ENCODE measurements around the gene EPHA4.

EPHA4 gene

DNA sequence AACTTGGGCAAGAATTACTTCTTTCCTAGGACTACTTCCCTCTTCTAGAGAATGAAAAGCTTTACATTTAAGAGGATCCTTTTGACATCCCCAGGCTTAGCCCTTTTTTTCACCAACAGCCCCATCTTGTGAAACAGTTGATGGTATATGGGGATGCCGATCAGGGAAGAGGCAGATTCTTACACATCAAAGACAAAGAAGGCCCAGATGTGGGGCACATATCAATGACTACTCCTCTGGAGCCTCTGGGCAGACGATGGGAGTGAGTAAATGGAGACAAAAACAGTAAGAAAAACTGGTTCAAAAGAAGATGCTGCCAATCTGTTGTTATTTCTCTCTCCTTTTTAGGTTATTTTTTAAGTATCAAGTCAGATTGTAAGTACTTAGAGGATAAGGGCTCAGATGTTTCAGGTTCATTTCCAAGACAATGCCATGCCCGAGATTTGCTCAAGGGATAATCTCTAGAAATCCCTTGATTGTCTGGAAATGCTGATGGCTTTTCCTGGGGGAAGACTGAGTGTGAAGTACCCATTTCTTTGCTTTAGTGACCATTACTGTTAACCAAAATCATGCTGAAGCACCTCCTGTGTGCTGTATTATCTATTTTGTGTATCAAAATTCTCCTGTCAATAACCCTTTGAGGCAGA lies 117.5 kb downstream of the EPHA4 start:
- TF ChIP-seq, protein P1, sequence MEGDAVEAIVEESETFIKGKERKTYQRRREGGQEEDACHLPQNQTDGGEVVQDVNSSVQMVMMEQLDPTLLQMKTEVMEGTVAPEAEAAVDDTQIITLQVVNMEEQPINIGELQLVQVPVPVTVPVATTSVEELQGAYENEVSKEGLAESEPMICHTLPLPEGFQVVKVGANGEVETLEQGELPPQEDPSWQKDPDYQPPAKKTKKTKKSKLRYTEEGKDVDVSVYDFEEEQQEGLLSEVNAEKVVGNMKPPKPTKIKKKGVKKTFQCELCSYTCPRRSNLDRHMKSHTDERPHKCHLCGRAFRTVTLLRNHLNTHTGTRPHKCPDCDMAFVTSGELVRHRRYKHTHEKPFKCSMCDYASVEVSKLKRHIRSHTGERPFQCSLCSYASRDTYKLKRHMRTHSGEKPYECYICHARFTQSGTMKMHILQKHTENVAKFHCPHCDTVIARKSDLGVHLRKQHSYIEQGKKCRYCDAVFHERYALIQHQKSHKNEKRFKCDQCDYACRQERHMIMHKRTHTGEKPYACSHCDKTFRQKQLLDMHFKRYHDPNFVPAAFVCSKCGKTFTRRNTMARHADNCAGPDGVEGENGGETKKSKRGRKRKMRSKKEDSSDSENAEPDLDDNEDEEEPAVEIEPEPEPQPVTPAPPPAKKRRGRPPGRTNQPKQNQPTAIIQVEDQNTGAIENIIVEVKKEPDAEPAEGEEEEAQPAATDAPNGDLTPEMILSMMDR (conservative IDR thresholded peaks at IDR 0.05; ENCODE audit: low read length) = no peak
- TF ChIP-seq EZH2phosphoT487 (IDR thresholded peaks at IDR 0.05; ENCODE audit: borderline replicate concordance) = no peak
- H3K4me3 ChIP-seq (ENCODE audit: low read length, poor library complexity, severe bottlenecking) = no peak overlapping the region
- H3F3A ChIP-seq (ENCODE audit: low read depth) = no peaks in the 10 kb centered on the region

DNA sequence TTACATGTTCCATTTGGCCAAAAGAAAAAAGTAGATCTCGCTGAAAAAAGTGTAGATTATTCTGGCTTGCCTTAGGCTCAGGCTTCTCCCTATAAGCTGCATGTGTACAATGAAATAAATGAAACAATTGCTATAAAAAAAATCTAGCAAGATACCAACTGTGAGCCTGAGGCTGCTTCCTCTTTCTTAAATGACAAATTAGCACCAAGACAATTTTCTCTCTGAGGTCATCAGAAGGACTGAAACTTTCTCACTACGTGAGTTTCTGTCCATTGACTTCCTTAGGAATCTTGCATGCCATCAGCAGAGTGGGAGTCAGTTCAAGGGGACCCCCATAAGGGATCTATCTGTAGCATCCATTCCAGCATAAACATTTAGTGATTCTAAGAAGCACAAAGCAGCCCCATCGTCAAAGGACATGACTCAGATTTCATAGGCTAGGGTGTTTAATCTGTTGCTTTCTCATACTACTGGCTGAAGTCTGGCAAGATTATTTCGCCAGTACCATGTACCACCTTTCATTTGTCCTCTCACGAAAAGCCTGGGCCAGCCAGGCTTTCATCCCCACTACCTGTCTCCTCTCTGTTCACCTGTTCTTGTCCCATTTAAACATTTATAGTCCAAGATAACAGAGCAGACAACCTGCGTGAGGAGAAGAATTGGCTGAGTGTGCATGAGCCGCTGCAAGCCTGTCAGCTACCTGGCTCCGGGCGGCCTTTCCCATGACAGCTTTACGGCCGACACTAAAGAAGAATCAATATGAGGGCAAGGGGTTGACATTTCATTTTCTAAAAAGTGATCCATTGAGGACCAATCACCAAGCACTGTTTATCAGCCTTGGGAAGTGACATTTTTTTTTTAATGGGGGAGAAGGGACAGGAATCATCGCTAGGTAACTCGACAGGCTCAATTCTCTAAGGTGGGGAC lies 120.0 kb downstream of the EPHA4 start:
- H3K9ac ChIP-seq (ENCODE audit: low read depth, low read length, poor library complexity, severe bottlenecking) = no peak overlapping the region
- H3K9me3 ChIP-seq (ENCODE audit: insufficient read depth, low read depth, low read length) = no peaks in the 10 kb centered on the region
- H3K27me3 ChIP-seq (ENCODE audit: insufficient read depth, low read length, poor library complexity, severe bottlenecking) = no peaks in the 10 kb centered on the region
- H4K20me1 ChIP-seq (ENCODE audit: insufficient read depth, low read length, poor library complexity, severe bottlenecking) = no peaks in the 10 kb centered on the region
- H3K4me1 ChIP-seq (ENCODE audit: insufficient read depth, low read length, poor library complexity, severe bottlenecking) = peaks cover 38% of the 10 kb centered on the region
- no peak overlapping the region for H3K4me3 ChIP-seq (ENCODE audit: low read length, poor library complexity, severe bottlenecking)
- no peaks in the 10 kb centered on the region for H3F3A ChIP-seq (ENCODE audit: low read depth)
- H3K79me2 ChIP-seq (ENCODE audit: insufficient read depth, low read length) = no peaks in the 10 kb centered on the region
- no peak overlapping the region for H2AFZ ChIP-seq (ENCODE audit: low read length)
- H3K4me2 ChIP-seq (ENCODE audit: low read depth, low read length, poor library complexity, severe bottlenecking) = no peak overlapping the region
- no peaks in the 10 kb centered on the region for H3K36me3 ChIP-seq (ENCODE audit: insufficient read depth, low read length)
- TF ChIP-seq, protein P1 (conservative IDR thresholded peaks at IDR 0.05; ENCODE audit: low read length) = no peak
- no peak for TF ChIP-seq EZH2phosphoT487 (IDR thresholded peaks at IDR 0.05; ENCODE audit: borderline replicate concordance)
- H3K9me2 ChIP-seq (replicated peaks; ENCODE audit: low read depth, low read length) = no peaks in the 10 kb centered on the region

More for the DNA sequence above, 117.5 kb downstream of the EPHA4 start:
- Histone ChIP-seq H3K27me3 (ENCODE audit: insufficient read depth, low read length, poor library complexity, severe bottlenecking) (no peaks in the 10 kb centered on the region), H3K79me2 (ENCODE audit: insufficient read depth, low read length) (no peaks in the 10 kb centered on the region), H2AFZ (ENCODE audit: low read length) (no peak overlapping the region), H3K4me1 (ENCODE audit: insufficient read depth, low read length, poor library complexity, severe bottlenecking) (peaks cover 37% of the 10 kb centered on the region), H3K9me2 (replicated peaks; ENCODE audit: low read depth, low read length) (no peaks in the 10 kb centered on the region), H3K9ac (ENCODE audit: low read depth, low read length, poor library complexity, severe bottlenecking) (no peak overlapping the region), H3K4me2 (ENCODE audit: low read depth, low read length, poor library complexity, severe bottlenecking) (no peak overlapping the region), H3K9me3 (ENCODE audit: insufficient read depth, low read depth, low read length) (no peaks in the 10 kb centered on the region), H4K20me1 (ENCODE audit: insufficient read depth, low read length, poor library complexity, severe bottlenecking) (no peaks in the 10 kb centered on the region), H3K36me3 (ENCODE audit: insufficient read depth, low read length) (no peaks in the 10 kb centered on the region)

DNA sequence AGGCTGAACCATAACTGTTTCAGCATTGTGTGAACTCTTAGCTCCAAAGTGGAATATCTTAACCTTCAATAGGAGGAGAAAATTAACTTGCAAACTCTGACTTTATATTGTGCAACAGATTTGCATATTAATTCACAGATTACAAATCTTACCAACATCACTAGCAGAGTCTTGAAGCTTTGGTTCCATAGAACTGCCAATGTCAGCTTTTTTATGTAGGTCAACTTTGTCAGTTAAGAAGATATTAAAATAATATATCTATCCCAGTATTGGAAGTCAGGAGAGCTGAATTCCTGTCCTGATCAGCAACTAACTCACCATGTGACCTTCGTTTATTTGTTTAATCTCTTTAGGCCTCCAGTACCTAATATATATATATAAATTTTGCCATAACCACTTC lies 121.8 kb downstream of the EPHA4 start:
- no peak for TF ChIP-seq EZH2phosphoT487 (IDR thresholded peaks at IDR 0.05; ENCODE audit: borderline replicate concordance)
- TF ChIP-seq, protein P1 (conservative IDR thresholded peaks at IDR 0.05; ENCODE audit: low read length) = no peak
- H2AFZ ChIP-seq (ENCODE audit: low read length) = no peak overlapping the region
- no peaks in the 10 kb centered on the region for H3K27me3 ChIP-seq (ENCODE audit: insufficient read depth, low read length, poor library complexity, severe bottlenecking)
- H3F3A ChIP-seq (ENCODE audit: low read depth) = no peaks in the 10 kb centered on the region
- H3K9ac ChIP-seq (ENCODE audit: low read depth, low read length, poor library complexity, severe bottlenecking) = no peak overlapping the region
- H3K79me2 ChIP-seq (ENCODE audit: insufficient read depth, low read length) = no peaks in the 10 kb centered on the region
- H3K9me2 ChIP-seq (replicated peaks; ENCODE audit: low read depth, low read length) = no peaks in the 10 kb centered on the region
- H3K36me3 ChIP-seq (ENCODE audit: insufficient read depth, low read length) = no peaks in the 10 kb centered on the region
- H3K9me3 ChIP-seq (ENCODE audit: insufficient read depth, low read depth, low read length) = no peaks in the 10 kb centered on the region
- H3K4me1 ChIP-seq (ENCODE audit: insufficient read depth, low read length, poor library complexity, severe bottlenecking) = peaks cover 20% of the 10 kb centered on the region
- H4K20me1 ChIP-seq (ENCODE audit: insufficient read depth, low read length, poor library complexity, severe bottlenecking) = no peaks in the 10 kb centered on the region
- no peak overlapping the region for H3K4me2 ChIP-seq (ENCODE audit: low read depth, low read length, poor library complexity, severe bottlenecking)
- H3K4me3 ChIP-seq (ENCODE audit: low read length, poor library complexity, severe bottlenecking) = no peak overlapping the region

All from Loucy (cell line).